Measurements from ENCODE around the gene UBASH3B.

UBASH3B gene

GRCh38 chr11:122754553-122755322 is 99.2 kb downstream of the UBASH3B start:
- H3K4me1 Mint-ChIP-seq, result peaks cover 22% of the 10 kb centered on the region
- peak; percentile 52 for ATAC-seq
- no peaks in the 10 kb centered on the region for H3K27me3 Mint-ChIP-seq
- no peak overlapping the region for H3K4me3 Mint-ChIP-seq
- H3K27ac Mint-ChIP-seq, result no peak overlapping the region
- no peaks in the 10 kb centered on the region for H3K9me3 Mint-ChIP-seq
- no peaks in the 10 kb centered on the region for H3K36me3 Mint-ChIP-seq

- H3K27ac Mint-ChIP-seq, result no peak overlapping the region
- peaks cover 22% of the 10 kb centered on the region for H3K4me1 Mint-ChIP-seq
- ATAC-seq, result no peak
- H3K9me3 Mint-ChIP-seq, result no peaks in the 10 kb centered on the region
- H3K27me3 Mint-ChIP-seq, result no peaks in the 10 kb centered on the region
- no peaks in the 10 kb centered on the region for H3K36me3 Mint-ChIP-seq
- no peak overlapping the region for H3K4me3 Mint-ChIP-seq
These were observed 99.9 kb downstream of the UBASH3B start for GRCh38 chr11:122755409-122755808.

- H3K27me3 Mint-ChIP-seq, result no peaks in the 10 kb centered on the region
- no peaks in the 10 kb centered on the region for H3K9me3 Mint-ChIP-seq
- ATAC-seq, result no peak
- peaks cover 22% of the 10 kb centered on the region for H3K4me1 Mint-ChIP-seq
- H3K36me3 Mint-ChIP-seq, result no peaks in the 10 kb centered on the region
- H3K4me3 Mint-ChIP-seq, result no peak overlapping the region
- H3K27ac Mint-ChIP-seq, result peak overlapping the region; percentile 33
These were observed 100.4 kb downstream of the UBASH3B start for GRCh38 chr11:122755941-122756340.

- ATAC-seq, result peak; percentile 97
- Mint-ChIP-seq H3K4me1 (peaks cover 22% of the 10 kb centered on the region), H3K9me3 (no peaks in the 10 kb centered on the region), H3K36me3 (no peaks in the 10 kb centered on the region), H3K27me3 (no peaks in the 10 kb centered on the region), H3K4me3 (no peak overlapping the region), H3K27ac (peak overlapping the region; percentile 33)
These were observed 100.9 kb downstream of the UBASH3B start for GRCh38 chr11:122756417-122756816.

GRCh38 chr11:122757201-122757600 is 101.7 kb downstream of the UBASH3B start:
- H3K27me3 Mint-ChIP-seq, result no peaks in the 10 kb centered on the region
- no peak overlapping the region for H3K4me3 Mint-ChIP-seq
- no peak overlapping the region for H3K27ac Mint-ChIP-seq
- no peak for ATAC-seq
- no peaks in the 10 kb centered on the region for H3K9me3 Mint-ChIP-seq
- no peaks in the 10 kb centered on the region for H3K36me3 Mint-ChIP-seq
- H3K4me1 Mint-ChIP-seq, result peaks cover 22% of the 10 kb centered on the region

GRCh38 chr11:122758339-122758738 is 102.8 kb downstream of the UBASH3B start:
- Mint-ChIP-seq H3K4me1 (peaks cover 22% of the 10 kb centered on the region), H3K9me3 (no peaks in the 10 kb centered on the region), H3K4me3 (no peak overlapping the region), H3K27me3 (no peaks in the 10 kb centered on the region), H3K36me3 (no peaks in the 10 kb centered on the region), H3K27ac (no peak overlapping the region)
- ATAC-seq, result no peak

GRCh38 chr11:122758974-122759373 is 103.5 kb downstream of the UBASH3B start:
- H3K27me3 Mint-ChIP-seq, result no peaks in the 10 kb centered on the region
- no peaks in the 10 kb centered on the region for H3K9me3 Mint-ChIP-seq
- ATAC-seq, result no peak
- no peak overlapping the region for H3K4me3 Mint-ChIP-seq
- no peak overlapping the region for H3K27ac Mint-ChIP-seq
- H3K36me3 Mint-ChIP-seq, result no peaks in the 10 kb centered on the region
- peaks cover 22% of the 10 kb centered on the region for H3K4me1 Mint-ChIP-seq

- Mint-ChIP-seq H3K36me3 (no peaks in the 10 kb centered on the region), H3K4me3 (no peak overlapping the region), H3K27ac (no peak overlapping the region), H3K27me3 (no peaks in the 10 kb centered on the region), H3K4me1 (no peaks in the 10 kb centered on the region), H3K9me3 (no peaks in the 10 kb centered on the region)
- ATAC-seq, result no peak
These were observed 107.6 kb downstream of the UBASH3B start for GRCh38 chr11:122763108-122763507.

- H3K4me3 Mint-ChIP-seq, result no peak overlapping the region
- H3K4me1 Mint-ChIP-seq, result no peaks in the 10 kb centered on the region
- H3K36me3 Mint-ChIP-seq, result no peaks in the 10 kb centered on the region
- H3K27ac Mint-ChIP-seq, result no peak overlapping the region
- H3K27me3 Mint-ChIP-seq, result no peaks in the 10 kb centered on the region
- H3K9me3 Mint-ChIP-seq, result no peaks in the 10 kb centered on the region
- ATAC-seq, result no peak
These were observed 109.0 kb downstream of the UBASH3B start for GRCh38 chr11:122764371-122765090.

- H3K4me3 Mint-ChIP-seq, result no peak overlapping the region
- no peaks in the 10 kb centered on the region for H3K9me3 Mint-ChIP-seq
- no peaks in the 10 kb centered on the region for H3K27me3 Mint-ChIP-seq
- no peak overlapping the region for H3K27ac Mint-ChIP-seq
- H3K4me1 Mint-ChIP-seq, result no peaks in the 10 kb centered on the region
- ATAC-seq, result no peak
- no peaks in the 10 kb centered on the region for H3K36me3 Mint-ChIP-seq
These were observed 110.1 kb downstream of the UBASH3B start for GRCh38 chr11:122765487-122766131.

- Mint-ChIP-seq H3K4me1 (no peaks in the 10 kb centered on the region), H3K36me3 (no peaks in the 10 kb centered on the region), H3K27me3 (peaks cover 12% of the 10 kb centered on the region), H3K9me3 (no peaks in the 10 kb centered on the region), H3K4me3 (no peak overlapping the region), H3K27ac (no peak overlapping the region)
- ATAC-seq, result no peak
These were observed 113.7 kb downstream of the UBASH3B start for GRCh38 chr11:122769126-122769780.

GRCh38 chr11:122772945-122773344 is 117.4 kb downstream of the UBASH3B start:
- no peaks in the 10 kb centered on the region for H3K36me3 Mint-ChIP-seq
- no peak overlapping the region for H3K4me3 Mint-ChIP-seq
- no peaks in the 10 kb centered on the region for H3K9me3 Mint-ChIP-seq
- H3K27ac Mint-ChIP-seq, result no peak overlapping the region
- peaks cover 13% of the 10 kb centered on the region for H3K27me3 Mint-ChIP-seq
- ATAC-seq, result no peak
- H3K4me1 Mint-ChIP-seq, result peaks cover 7% of the 10 kb centered on the region

GRCh38 chr11:122773781-122774266 is 118.3 kb downstream of the UBASH3B start:
- no peak overlapping the region for H3K4me3 Mint-ChIP-seq

GRCh38 chr11:122775675-122776271 is 120.3 kb downstream of the UBASH3B start:
- Mint-ChIP-seq H3K36me3 (peaks cover 4% of the 10 kb centered on the region), H3K9me3 (no peaks in the 10 kb centered on the region), H3K27ac (no peak overlapping the region), H3K27me3 (peaks cover 13% of the 10 kb centered on the region), H3K4me3 (no peak overlapping the region), H3K4me1 (peaks cover 7% of the 10 kb centered on the region)
- peak; percentile 74 for ATAC-seq

More at GRCh38 chr11:122773781-122774266, 118.3 kb downstream of the UBASH3B start:
- no peak overlapping the region for H3K27ac Mint-ChIP-seq
- H3K36me3 Mint-ChIP-seq, result peaks cover 4% of the 10 kb centered on the region
- ATAC-seq, result no peak
- no peaks in the 10 kb centered on the region for H3K9me3 Mint-ChIP-seq
- peaks cover 7% of the 10 kb centered on the region for H3K4me1 Mint-ChIP-seq
- peaks cover 13% of the 10 kb centered on the region for H3K27me3 Mint-ChIP-seq

- no peak for ATAC-seq
- peaks cover 13% of the 10 kb centered on the region for H3K27me3 Mint-ChIP-seq
- H3K4me3 Mint-ChIP-seq, result no peak overlapping the region
- peaks cover 4% of the 10 kb centered on the region for H3K36me3 Mint-ChIP-seq
- H3K9me3 Mint-ChIP-seq, result no peaks in the 10 kb centered on the region
- no peak overlapping the region for H3K27ac Mint-ChIP-seq
- H3K4me1 Mint-ChIP-seq, result peaks cover 7% of the 10 kb centered on the region
These were observed 121.0 kb downstream of the UBASH3B start for GRCh38 chr11:122776546-122776945.
